ENCODE results near the gene ZNF418. TPM values are rescaled to one million over a fixed set of nuclear protein-coding genes. Genes with fewer than 3 reads are reported as not detected.
A peak's percentile ranks its signal among the peaks of the same experiment; 100 is the strongest.
"Not testable (repeated sequence)": the region's sequence is repeated elsewhere in the genome, so short reads cannot be mapped to it uniquely, and the experiment has no call there.

Gene ZNF418
- 1 to 10 TPM; 5.6 to 6.5 TPM for total RNA-seq
- long read RNA-seq, donor 1: 0 reads
- long read RNA-seq, donor 2, partial matches to known transcripts: 0 of 3 reads
- long read RNA-seq, donor 2, other reads (novel, unspliced or antisense): 3 of 3 reads

DNA sequence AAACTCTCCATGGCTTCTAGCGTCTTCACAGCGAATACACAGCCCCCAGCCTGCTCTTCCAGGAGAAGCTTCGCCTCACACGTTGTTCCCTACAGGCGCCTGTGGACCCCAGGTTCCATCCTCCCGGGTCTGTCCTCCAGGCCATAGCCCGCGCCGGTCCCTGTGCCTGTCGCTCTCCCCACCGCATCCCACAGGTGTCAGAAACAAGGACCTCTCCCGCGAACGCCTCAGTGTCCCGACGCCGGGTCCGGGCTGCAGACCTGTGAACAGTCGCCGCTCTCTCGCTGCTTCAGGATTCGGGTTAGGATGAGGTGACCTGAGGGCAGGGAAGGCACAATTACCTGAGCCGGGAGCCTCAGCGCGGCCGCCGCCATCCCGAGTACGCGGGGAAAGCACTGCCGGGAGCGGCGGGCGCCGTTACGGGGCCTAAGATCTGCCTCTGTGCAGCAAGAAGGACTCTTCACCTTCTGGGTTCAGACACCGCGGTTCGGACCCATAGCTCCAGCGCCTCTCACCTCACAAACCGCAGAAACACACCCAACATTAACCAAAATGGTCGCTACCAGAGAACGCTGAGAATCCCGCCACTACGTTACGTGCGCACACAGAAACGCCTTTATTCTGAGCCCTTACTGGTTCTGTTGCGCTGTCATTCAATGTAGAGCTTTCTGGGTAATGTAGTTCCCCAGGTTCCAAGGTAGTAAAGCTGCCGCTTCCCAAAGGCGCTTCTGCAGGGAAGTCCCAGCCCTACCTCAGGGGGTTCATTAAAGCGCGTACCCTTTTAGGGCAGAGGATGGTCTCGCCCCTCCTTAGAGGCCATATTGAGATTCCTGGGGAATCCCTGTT lies at the start of gene ZNF418:
Gene ZNF418, minus strand, starts transcription at position 583 of the 846 bp plus-strand sequence. CDS start 1,580 bp downstream, outside the sequence.
- DNase-seq (ENCODE audit: low spot score): peak; percentile 83
- intact Hi-C loops (cut with DNase I): no loop called here

GRCh38 chr19:57978586-57979289 lies 43.5 kb upstream of the ZNF418 start:
- intact Hi-C loops (cut with DNase I): no loop called here
- no peak for DNase-seq (ENCODE audit: low spot score)

GRCh38 chr19:57974434-57974833 lies 39.2 kb upstream of the ZNF418 start, which contains the start of gene C19orf18:
Gene C19orf18 (minus strand): TSS chr19:57974534. CDS start chr19:57974432, 102 bp downstream.
- intact Hi-C loops (cut with DNase I): no loop called here
- DNase-seq (ENCODE audit: low spot score): no peak

- no peak for DNase-seq (ENCODE audit: low spot score)
- intact Hi-C loops (cut with DNase I): no loop called here
These were observed 29.6 kb upstream of the ZNF418 start for GRCh38 chr19:57964761-57965160.

GRCh38 chr19:57961785-57962184 lies 26.6 kb upstream of the ZNF418 start:
- DNase-seq (ENCODE audit: low spot score): no peak
- intact Hi-C loops (cut with DNase I): no loop called here

GRCh38 chr19:57954996-57955395 lies 19.8 kb upstream of the ZNF418 start:
- intact Hi-C loops (cut with DNase I): no loop called here
- DNase-seq (ENCODE audit: low spot score): no peak

GRCh38 chr19:57949702-57950101 lies 14.5 kb upstream of the ZNF418 start:
- DNase-seq (ENCODE audit: low spot score): no peak
- intact Hi-C loops (cut with DNase I): no loop called here

DNA sequence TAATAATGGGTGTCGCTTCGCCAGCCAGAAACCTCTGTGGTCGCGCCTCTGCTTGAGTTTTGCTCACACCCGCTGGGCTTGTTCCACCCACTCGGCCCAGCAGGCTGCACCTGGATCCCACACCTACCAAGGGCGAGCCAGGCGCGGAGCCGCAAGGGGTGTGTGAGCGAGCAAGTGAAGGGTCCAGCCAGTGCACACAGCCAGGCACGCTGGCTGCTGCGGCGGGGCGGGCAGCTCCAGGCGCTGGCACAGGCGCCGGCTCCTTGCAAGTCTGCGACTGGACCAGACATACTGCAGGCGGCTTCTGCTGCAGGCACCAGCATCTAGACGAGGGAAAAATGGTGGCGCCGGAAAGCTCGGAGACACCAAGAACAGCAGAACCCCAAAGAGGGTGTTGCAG lies 14.1 kb upstream of the ZNF418 start:
- no peak for DNase-seq (ENCODE audit: low spot score)
- intact Hi-C loops (cut with DNase I): no loop called here

- intact Hi-C loops (cut with DNase I): no loop called here
- peak; percentile 98 for DNase-seq (ENCODE audit: low spot score)
These were observed 12.4 kb upstream of the ZNF418 start, which contains the start of gene ZNF256 for GRCh38 chr19:57947419-57948134. Gene ZNF256 (minus strand): TSS chr19:57947706. CDS start chr19:57947474, 232 bp downstream.

- intact Hi-C loops (cut with DNase I): no loop called here
- no peak for DNase-seq (ENCODE audit: low spot score)
These were observed 11.9 kb upstream of the ZNF418 start for GRCh38 chr19:57947088-57947418.

- DNase-seq (ENCODE audit: low spot score): no peak
- intact Hi-C loops (cut with DNase I): no loop called here
These were observed 11.1 kb upstream of the ZNF418 start for GRCh38 chr19:57946316-57946715.

DNA sequence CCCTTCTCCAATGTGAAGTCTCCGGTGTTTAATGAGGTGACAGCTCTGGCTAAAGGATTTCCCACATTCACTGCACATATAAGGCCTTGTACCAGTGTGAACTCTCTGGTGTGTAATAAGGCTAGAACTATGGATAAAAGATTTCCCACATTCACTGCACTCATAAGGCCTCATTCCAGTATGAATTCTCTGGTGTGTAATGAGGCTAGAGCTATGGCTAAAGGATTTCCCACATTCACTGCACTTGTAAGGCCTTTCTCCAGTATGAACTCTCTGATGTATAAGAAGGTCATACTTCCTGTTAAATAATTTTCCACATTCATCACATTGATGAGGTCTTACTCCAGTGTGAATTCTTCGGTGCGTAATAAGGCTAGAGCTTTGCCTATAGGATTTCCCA lies 6.4 kb upstream of the ZNF418 start:
- intact Hi-C loops (cut with DNase I): no loop called here
- no peak for DNase-seq (ENCODE audit: low spot score)

DNA sequence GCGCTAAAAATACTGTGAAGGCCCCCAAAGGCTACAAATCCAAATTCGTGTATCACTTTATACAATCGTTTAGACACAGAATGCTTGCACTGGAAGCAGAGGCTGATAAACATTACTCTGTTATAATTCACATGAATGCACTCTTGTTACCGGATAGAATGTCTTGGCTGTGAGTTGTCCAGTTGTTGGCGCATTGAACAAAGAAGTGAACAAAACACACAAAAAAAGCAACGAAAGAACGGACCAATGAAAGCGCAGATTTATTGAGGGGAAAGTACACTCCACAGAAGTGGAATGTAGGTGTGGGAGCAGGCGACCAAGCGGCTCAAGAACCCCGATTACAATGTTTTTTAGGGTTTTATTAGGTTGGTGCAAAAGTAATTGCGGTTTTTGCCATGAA lies 529 bp upstream of the ZNF418 start:
- no peak for DNase-seq (ENCODE audit: low spot score)
- intact Hi-C loops (cut with DNase I): no loop called here

- intact Hi-C loops (cut with DNase I): no loop called here
- DNase-seq (ENCODE audit: low spot score): no peak
These were observed 7.6 kb downstream of the ZNF418 start for GRCh38 chr19:57927587-57927986.

GRCh38 chr19:57916168-57916995 lies 18.8 kb downstream of the ZNF418 start, which contains the start of gene ZNF417:
Gene ZNF417 (minus strand): TSS chr19:57916592. CDS start chr19:57916411, 181 bp downstream.
- DNase-seq (ENCODE audit: low spot score): peak; percentile 93
- intact Hi-C loops (cut with DNase I): not testable (repeated sequence)

DNA sequence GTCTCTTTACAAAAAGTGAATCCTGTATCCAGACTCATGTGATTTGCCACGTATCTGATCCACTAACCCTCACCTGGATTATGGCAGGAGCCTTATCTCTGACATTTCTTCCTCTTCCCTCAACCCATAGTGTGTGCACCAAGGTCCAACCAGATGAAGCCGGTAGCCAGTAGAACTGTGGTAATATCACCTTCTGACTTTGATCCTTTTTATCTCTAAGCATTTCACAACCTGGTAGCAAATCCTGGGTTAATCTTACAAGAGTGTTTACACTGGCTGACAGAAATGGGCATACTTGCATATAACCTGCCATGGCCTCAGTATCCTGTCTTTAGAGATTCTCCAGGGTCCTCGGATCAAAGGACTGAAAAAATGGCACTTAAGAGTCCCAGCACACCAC lies 20.7 kb downstream of the ZNF418 start:
- intact Hi-C loops (cut with DNase I): no loop called here
- DNase-seq (ENCODE audit: low spot score): no peak

- DNase-seq (ENCODE audit: low spot score): no peak
- intact Hi-C loops (cut with DNase I): no loop called here
These were observed 27.8 kb downstream of the ZNF418 start for GRCh38 chr19:57907394-57907793.

DNA sequence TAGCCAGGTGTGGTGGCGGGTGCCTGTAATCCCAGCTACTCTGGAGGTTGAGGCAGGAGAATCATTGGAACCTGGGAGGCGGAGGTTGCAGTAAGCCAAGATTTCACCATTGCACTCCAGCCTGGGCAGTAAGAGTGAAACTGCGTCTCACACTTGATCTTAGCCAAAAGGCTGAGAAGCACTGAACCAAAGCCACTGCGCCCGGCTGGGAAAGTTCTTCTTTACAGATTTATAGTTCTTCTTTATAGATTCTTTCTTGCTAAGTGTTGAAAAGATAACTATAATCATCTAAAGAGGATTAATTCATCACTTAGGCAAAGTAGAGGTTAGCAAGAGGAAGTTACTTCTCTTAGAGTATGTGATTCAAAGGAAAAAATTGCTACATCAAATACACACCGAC lies 29.9 kb downstream of the ZNF418 start:
- intact Hi-C loops (cut with DNase I): no loop called here
- no peak for DNase-seq (ENCODE audit: low spot score)
